GM23338 (cell line): Measurements from ENCODE around the gene RIOX2. TPM values are rescaled to one million over a fixed set of nuclear protein-coding genes. Genes with fewer than 3 reads are reported as not detected.

Experiments used
- ATAC-seq: fragments of 200-7000 bp; cut with Tn5 transposase; 3 replicates; pipeline ENCODE4 v1.9.1; 2020
- DNase-seq: peaks from one replicate; pipeline ENCODE4 v3.0.0-alpha.2; 2015; ENCODE audit warnings: low spot score
- H2AFZ ChIP-seq: fragments of 200-600 bp; sonication (generic); 2 replicates; pipeline ENCODE4 v1.8.0; 2016; ENCODE audit warnings: antibody characterized with exemption, mild to moderate bottlenecking, moderate library complexity
- H3F3A ChIP-seq: fragments of 200-600 bp; sonication (generic); replicated peaks from 2 replicates; pipeline ENCODE4 v1.8.0; 2017; ENCODE audit warnings: antibody characterized with exemption, mixed run types, low read depth
- H3K27ac ChIP-seq: fragments of 200-600 bp; sonication (generic); 2 replicates; pipeline ENCODE4 v1.6.1; 2016; ENCODE audit warnings: low read depth
- H3K27me3 ChIP-seq: fragments of 200-600 bp; sonication (generic); 2 replicates; pipeline ENCODE4 v1.8.0; 2016; ENCODE audit warnings: mild to moderate bottlenecking, mixed run types, moderate library complexity; ENCODE audit not compliant: insufficient read depth
- H3K36me3 ChIP-seq: fragments of 200-600 bp; sonication (generic); 2 replicates; pipeline ENCODE4 v1.8.0; 2016; ENCODE audit warnings: mild to moderate bottlenecking; ENCODE audit not compliant: insufficient read depth
- H3K4me1 ChIP-seq: fragments of 200-600 bp; sonication (generic); 2 replicates; pipeline ENCODE4 v1.8.0; 2016; ENCODE audit warnings: mild to moderate bottlenecking, moderate library complexity; ENCODE audit not compliant: insufficient read depth
- H3K4me2 ChIP-seq: fragments of 200-600 bp; sonication (generic); 2 replicates; pipeline ENCODE4 v1.7.1; 2017; ENCODE audit warnings: mixed run types
- H3K4me3 ChIP-seq: fragments of 200-600 bp; sonication (generic); 2 replicates; pipeline ENCODE4 v1.6.1; 2016; ENCODE audit warnings: mixed run types
- H3K79me2 ChIP-seq: fragments of 200-600 bp; sonication (generic); replicated peaks from 2 replicates; pipeline ENCODE4 v1.8.0; 2017; ENCODE audit warnings: mild to moderate bottlenecking; ENCODE audit not compliant: insufficient read depth
- H3K9me2 ChIP-seq: fragments of 200-600 bp; sonication (generic); 2 replicates; pipeline ENCODE4 v1.8.0; 2017; ENCODE audit not compliant: insufficient read depth
- H4K20me1 ChIP-seq: fragments of 200-600 bp; sonication (generic); replicated peaks from 2 replicates; pipeline ENCODE4 v1.8.0; 2017; ENCODE audit warnings: mild to moderate bottlenecking; ENCODE audit not compliant: insufficient read depth
- H3K27ac Mint-ChIP-seq: 2 replicates; pipeline ENCODE4 v1.8.0; 2020; ENCODE audit warnings: inconsistent platforms, mild to moderate bottlenecking, moderate library complexity, mixed read lengths
- H3K27me3 Mint-ChIP-seq: 3 replicates; pipeline ENCODE4 v1.8.0; 2022; ENCODE audit warnings: low read depth, mild to moderate bottlenecking, moderate library complexity, mixed read lengths, inconsistent platforms; ENCODE audit not compliant: insufficient read depth, poor library complexity
- H3K36me3 Mint-ChIP-seq: 3 replicates; pipeline ENCODE4 v1.8.0; 2021; ENCODE audit warnings: low read depth, mild to moderate bottlenecking, inconsistent platforms, moderate library complexity, mixed read lengths
- H3K4me1 Mint-ChIP-seq: 3 replicates; pipeline ENCODE4 v1.8.0; 2020; ENCODE audit warnings: mild to moderate bottlenecking, inconsistent platforms, mixed read lengths
- H3K4me3 Mint-ChIP-seq: 3 replicates; pipeline ENCODE4 v1.8.0; 2021; ENCODE audit warnings: moderate library complexity, mild to moderate bottlenecking, inconsistent platforms, mixed read lengths
- H3K9me3 Mint-ChIP-seq: 3 replicates; pipeline ENCODE4 v1.8.0; 2020; ENCODE audit warnings: moderate library complexity, mild to moderate bottlenecking, inconsistent platforms, mixed read lengths
- EZH2 ChIP-seq: fragments of 200-600 bp; sonication (generic); IDR thresholded peaks from one replicate; pipeline ENCODE4 v1.8.0; 2017; ENCODE audit warnings: antibody characterized with exemption, mild to moderate bottlenecking, low read depth; ENCODE audit not compliant: unreplicated experiment
- EZH2phosphoT487 ChIP-seq: fragments of 200-600 bp; sonication (generic); IDR thresholded peaks from one replicate; pipeline ENCODE4 v1.8.1; 2018; ENCODE audit warnings: antibody characterized with exemption; ENCODE audit not compliant: unreplicated experiment
- JUNB ChIP-seq: IDR thresholded peaks from one replicate; pipeline ENCODE4 v1.6.1; 2016; ENCODE audit warnings: antibody characterized with exemption; ENCODE audit not compliant: unreplicated experiment
- NANOG ChIP-seq: IDR thresholded peaks from 2 replicates; pipeline ENCODE4 v1.6.1; 2016; ENCODE audit warnings: antibody characterized with exemption, borderline replicate concordance
- REST ChIP-seq: IDR thresholded peaks from one replicate; pipeline ENCODE4 v1.6.1; 2018; ENCODE audit warnings: antibody characterized with exemption; ENCODE audit not compliant: unreplicated experiment
- ZNF331 ChIP-seq: fragments of 250-450 bp; sonication (Bioruptor Pico); IDR thresholded peaks from 2 replicates; pipeline ENCODE4 v1.5.0; 2020; ENCODE audit warnings: low read depth, mild to moderate bottlenecking, moderate library complexity
- ZNF462 ChIP-seq: fragments of 250-450 bp; sonication (Bioruptor Pico); IDR thresholded peaks from 2 replicates; pipeline ENCODE4 v1.5.0; 2020; ENCODE audit warnings: mild to moderate bottlenecking, moderate library complexity
- polyA plus RNA-seq: library from polyadenylated mRNA; unstranded; fragments of >200 nt; fragmentation: Nextera tagmentation; extraction: Ambion mirVana; gene quantifications from 2 replicates; pipeline ENCODE4 v1.2.1, GENCODE V29; 2016
- total RNA-seq: library from RNA; depleted of rRNA; stranded (reverse); fragments of >200 nt; shearing (Covaris generic); gene quantifications from 2 replicates; pipeline ENCODE4 v1.2.3, GENCODE V29; 2014

The RIOX2 gene
- total and polyA plus RNA-seq, 2 experiments from 2014 or later, result 9.0 to 10.7 TPM

- TF ChIP-seq ZNF462 (CRISPR knock-in tag), result no peak
Observed at GRCh38 chr3:97938444-97938843, 33.8 kb downstream of the RIOX2 start (continued).

GRCh38 chr3:97937205-97937604 is 35.0 kb downstream of the RIOX2 start:
- no peaks in the 10 kb centered on the region; the same call in 2 of the 3 replicates for H3K9me3 Mint-ChIP-seq

More at GRCh38 chr3:97937205-97937604, 35.0 kb downstream of the RIOX2 start:
- Histone ChIP-seq H3K79me2 (no peaks in the 10 kb centered on the region), H3K9me2 (no peaks in the 10 kb centered on the region), H4K20me1 (no peaks in the 10 kb centered on the region), H2AFZ (no peak overlapping the region), H3K4me1 (no peaks in the 10 kb centered on the region), H3K36me3 (peaks cover 5% of the 10 kb centered on the region; the same call in 1 of the 2 replicates), H3K4me2 (no peak overlapping the region), H3F3A (no peaks in the 10 kb centered on the region), H3K27me3 (no peaks in the 10 kb centered on the region), H3K4me3 (no peak overlapping the region), H3K27ac (no peak overlapping the region)
- Mint-ChIP-seq H3K4me1 (no peaks in the 10 kb centered on the region), H3K36me3 (peaks cover 3% of the 10 kb centered on the region; the same call in 2 of the 3 replicates), H3K27me3 (no peaks in the 10 kb centered on the region), H3K4me3 (no peak overlapping the region), H3K27ac (no peak overlapping the region)
- TF ChIP-seq EZH2, result no peak
- TF ChIP-seq REST, result no peak
- no peak for TF ChIP-seq JUNB
- TF ChIP-seq EZH2phosphoT487, result no peak
- TF ChIP-seq ZNF331 (CRISPR knock-in tag), result no peak
- no peak for TF ChIP-seq NANOG
- DNase-seq, result no peak
- ATAC-seq, result no peak
